ENCODE data around the gene ACBD3.

ACBD3 gene

DNA sequence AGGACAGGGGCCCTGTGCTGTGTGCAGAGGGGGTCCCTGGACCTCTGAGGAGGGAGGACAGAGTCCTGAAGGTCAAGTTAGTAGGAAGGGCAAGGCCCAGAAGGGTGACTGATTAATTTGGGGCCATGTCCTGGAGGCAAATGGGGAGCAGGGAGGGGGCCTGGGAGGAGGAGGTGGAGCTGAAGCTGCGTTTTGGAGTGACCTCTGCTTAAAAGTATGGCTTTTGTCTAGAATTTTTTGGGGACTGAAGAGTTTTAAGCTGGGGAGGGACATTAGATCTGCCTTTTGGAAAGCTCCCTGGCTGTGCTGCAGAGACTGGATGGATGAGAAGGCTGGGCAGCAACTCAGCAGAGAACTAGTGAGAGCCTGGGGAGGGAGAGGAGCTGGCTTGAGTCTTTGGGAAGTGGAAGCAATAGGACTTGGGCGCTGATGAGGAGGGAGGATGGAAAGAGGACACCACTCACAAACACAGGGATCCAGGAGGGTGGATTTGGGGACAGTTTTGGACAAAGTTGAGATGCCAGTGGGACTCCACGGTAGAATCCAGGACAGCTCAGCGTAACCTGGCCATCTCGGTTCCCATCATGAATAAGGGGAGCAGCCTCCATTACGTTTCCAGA, 52.9 kb downstream of the ACBD3 start:
- TF ChIP-seq, protein P1, sequence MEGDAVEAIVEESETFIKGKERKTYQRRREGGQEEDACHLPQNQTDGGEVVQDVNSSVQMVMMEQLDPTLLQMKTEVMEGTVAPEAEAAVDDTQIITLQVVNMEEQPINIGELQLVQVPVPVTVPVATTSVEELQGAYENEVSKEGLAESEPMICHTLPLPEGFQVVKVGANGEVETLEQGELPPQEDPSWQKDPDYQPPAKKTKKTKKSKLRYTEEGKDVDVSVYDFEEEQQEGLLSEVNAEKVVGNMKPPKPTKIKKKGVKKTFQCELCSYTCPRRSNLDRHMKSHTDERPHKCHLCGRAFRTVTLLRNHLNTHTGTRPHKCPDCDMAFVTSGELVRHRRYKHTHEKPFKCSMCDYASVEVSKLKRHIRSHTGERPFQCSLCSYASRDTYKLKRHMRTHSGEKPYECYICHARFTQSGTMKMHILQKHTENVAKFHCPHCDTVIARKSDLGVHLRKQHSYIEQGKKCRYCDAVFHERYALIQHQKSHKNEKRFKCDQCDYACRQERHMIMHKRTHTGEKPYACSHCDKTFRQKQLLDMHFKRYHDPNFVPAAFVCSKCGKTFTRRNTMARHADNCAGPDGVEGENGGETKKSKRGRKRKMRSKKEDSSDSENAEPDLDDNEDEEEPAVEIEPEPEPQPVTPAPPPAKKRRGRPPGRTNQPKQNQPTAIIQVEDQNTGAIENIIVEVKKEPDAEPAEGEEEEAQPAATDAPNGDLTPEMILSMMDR (conservative IDR thresholded peaks at IDR 0.05): no peak
- peak overlapping the region; percentile 93 for H3K27ac ChIP-seq

DNA sequence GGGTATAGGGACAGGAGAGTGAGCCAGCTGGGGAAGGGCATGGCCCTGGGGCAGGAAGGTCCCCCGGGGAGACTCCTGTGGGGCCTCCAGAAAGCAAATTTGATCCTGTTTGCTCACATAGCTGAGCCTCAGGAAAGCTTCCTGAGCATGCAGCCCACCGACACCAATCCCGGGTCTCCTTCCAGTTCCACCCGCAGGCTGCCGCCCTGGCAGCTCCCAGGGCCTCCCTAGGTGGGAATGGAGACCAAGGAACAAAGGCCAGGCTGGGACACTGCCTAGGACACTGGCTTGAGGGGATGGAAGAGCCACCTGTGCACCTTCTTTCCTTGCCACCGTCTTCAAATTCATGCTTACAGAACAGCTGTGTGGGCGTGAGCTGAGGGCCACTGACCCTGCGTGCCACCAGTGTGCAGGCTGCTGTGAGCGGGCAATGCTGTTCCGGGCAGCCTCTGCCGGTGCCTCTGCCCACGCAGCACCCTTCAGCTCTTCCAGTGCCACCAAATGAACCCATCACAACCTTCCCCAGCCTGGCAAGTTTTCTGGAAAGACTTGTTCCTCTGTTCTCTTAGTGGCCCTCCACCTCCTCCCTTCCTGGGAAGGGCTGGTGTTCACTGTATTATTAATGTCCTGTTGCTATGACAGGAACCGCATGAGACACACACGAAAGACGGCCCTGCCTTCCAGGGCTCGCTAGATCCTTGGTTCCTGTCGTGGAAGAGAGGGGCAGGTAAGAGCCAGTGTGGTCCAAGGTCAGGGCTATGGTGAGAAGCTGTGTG, 53.6 kb downstream of the ACBD3 start:
- TF ChIP-seq, protein P1 (conservative IDR thresholded peaks at IDR 0.05): no peak
- H3K27ac ChIP-seq: peak overlapping the region; percentile 93

DNA sequence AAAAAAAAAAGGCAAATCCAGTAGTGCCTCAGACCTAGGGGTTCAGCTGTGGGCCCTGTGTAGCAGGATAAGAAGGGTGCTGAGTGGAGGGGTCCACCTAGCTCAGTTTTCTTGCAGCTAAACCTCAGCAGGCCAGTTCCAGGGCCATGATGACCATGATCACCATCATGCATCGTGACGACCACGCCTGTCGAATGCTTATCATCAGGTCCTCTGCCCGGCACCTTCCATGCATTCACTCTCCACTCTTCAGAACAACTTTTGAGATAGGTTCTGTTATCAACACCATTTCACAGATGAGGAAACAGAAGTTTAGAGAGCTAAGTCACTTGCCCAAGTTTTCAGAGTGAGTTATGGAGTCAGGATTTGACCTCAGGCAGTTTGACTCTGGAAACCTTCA, 54.9 kb downstream of the ACBD3 start:
- TF ChIP-seq, protein P1 (conservative IDR thresholded peaks at IDR 0.05): no peak
- peak overlapping the region; percentile 93 for H3K27ac ChIP-seq

DNA sequence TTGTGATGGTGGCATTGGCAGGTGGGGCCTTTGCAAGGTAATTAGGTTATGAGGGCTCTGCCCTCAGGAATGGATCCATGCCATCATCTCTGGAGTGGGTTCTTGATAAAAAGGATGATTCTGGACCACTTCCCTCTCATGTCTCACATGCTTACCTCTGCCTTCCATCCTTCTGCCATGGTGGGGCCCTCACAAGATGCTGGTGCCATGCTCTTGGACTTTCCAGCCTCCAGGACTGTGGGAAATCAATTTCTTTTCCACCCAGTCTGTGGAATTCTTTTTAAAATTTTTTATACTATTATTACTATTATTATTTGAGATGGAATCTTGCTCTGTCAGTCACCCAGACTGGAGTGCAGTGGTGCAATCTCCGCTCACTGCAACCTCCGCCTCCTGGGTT, 57.3 kb downstream of the ACBD3 start:
- TF ChIP-seq, protein P1 (conservative IDR thresholded peaks at IDR 0.05): no peak
- H3K27ac ChIP-seq: peak overlapping the region; percentile 100

DNA sequence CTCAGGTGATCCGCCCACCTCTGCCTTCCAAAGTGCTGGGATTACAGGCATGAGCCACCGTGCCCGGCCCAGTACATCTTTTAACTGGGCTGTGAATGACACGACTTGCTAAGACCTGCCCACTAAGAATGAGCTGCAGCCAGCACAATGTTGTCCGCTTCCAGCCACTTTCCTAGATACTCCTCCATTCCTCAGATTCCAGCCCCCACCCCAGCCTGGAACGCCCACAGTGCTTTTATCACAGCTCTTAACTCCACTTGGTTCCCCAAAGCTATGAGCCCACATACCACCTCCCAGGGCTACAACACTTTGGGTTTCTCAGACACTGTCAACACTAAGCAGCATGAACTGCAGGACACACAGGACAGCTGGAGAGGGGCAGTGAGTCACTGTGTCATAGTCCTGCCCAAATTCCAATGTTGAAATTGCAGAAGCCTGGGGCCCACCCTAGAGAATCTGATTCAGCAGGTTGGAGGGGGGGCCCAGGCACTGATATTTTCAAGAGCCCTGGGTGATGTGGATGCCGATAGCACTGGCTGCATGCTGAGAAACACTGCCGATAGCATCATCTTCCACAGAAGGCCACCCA, 58.0 kb downstream of the ACBD3 start:
- TF ChIP-seq, protein P1 (conservative IDR thresholded peaks at IDR 0.05): no peak
- peak overlapping the region; percentile 100 for H3K27ac ChIP-seq

DNA sequence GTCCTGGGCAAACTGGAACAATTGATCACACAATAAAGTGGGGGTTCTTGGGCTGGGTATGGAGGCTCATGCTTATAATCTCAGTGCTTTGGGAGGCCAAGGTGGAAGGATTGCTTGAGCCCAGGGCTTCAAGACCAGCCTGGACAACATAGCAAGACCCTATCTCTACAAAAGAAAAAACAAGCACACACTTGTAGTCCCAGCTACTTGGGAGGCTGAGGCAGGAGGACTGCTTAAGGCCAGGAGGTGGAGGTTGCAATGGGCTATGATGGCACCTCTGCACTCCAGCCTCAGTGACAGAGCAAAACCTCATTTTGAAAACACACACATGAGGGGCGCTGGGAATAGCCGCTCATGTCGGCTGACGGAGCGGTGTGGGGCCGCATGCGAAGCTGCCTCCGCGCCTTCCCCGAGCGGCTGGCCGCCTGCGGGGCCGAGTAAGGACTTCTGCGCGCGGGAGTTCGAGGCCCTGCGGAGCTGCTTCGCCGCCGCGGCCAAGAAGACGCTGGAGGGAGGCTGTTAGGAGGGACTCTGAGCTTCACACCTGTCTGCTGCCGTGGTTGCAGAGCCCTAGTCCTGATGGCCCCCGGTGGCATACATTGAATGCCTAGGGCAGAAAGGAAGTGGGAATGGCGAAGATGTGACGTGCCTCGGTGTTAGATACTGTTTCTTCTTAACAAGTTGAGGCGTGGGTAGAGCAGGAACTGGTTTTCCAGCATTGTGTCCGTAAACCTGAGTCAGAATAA, 59.5 kb downstream of the ACBD3 start:
- TF ChIP-seq, protein P1 (conservative IDR thresholded peaks at IDR 0.05): no peak
- peak overlapping the region; percentile 100 for H3K27ac ChIP-seq

DNA sequence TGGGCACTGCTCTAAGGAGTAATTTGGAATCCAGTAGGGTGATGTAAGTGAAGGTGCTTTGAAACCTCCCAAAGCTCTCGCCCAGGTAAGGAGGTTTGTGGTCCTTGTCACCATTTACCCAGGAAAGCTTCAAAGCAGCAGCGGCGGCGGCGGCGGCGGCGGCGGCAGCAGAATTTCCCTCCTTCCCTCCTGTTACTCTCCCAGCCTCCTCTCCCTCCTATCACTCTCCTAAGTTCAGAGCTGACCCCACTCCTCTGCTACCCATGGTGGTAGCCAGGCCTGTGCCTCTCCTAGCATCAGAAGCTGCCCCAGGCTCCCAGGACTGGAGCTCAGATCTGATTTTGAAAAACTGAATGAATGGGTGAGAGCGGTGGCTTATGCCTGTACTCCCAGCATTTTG, 60.7 kb downstream of the ACBD3 start:
- H3K27ac ChIP-seq: peak overlapping the region; percentile 100
- TF ChIP-seq, protein P1 (conservative IDR thresholded peaks at IDR 0.05): no peak
